DMS114 treated with DMSO at 0.1 percent for 48 hours (cell line): ENCODE measurements around the gene CDH12.
"Not testable (repeated sequence)": the region's sequence is repeated elsewhere in the genome, so short reads cannot be mapped to it uniquely, and the experiment has no call there.

Experiments
- DNase-seq: peaks from one replicate; lab custom pipeline; 2025; ENCODE audit not compliant: unreplicated experiment; lab: John Stamatoyannopoulos, UW

The CDH12 gene

GRCh38 chr5:22774214-22774613 lies 78.9 kb downstream of the CDH12 start:
- not testable (repeated sequence) for DNase-seq

GRCh38 chr5:22764736-22765135 lies 88.4 kb downstream of the CDH12 start:
- no peak for DNase-seq

GRCh38 chr5:22757776-22758175 lies 95.4 kb downstream of the CDH12 start:
- no peak for DNase-seq

- DNase-seq = no peak
These were observed 99.0 kb downstream of the CDH12 start for GRCh38 chr5:22754155-22754554.

GRCh38 chr5:22751536-22751935 lies 101.6 kb downstream of the CDH12 start:
- DNase-seq = no peak

- DNase-seq = no peak
These were observed 116.6 kb downstream of the CDH12 start for GRCh38 chr5:22736443-22737003.

GRCh38 chr5:22734907-22735306 lies 118.2 kb downstream of the CDH12 start:
- no peak for DNase-seq

- DNase-seq = no peak
These were observed 124.5 kb downstream of the CDH12 start for GRCh38 chr5:22728610-22729009.

GRCh38 chr5:22722491-22722890 lies 130.7 kb downstream of the CDH12 start:
- DNase-seq = no peak

- no peak for DNase-seq
These were observed 131.1 kb downstream of the CDH12 start for GRCh38 chr5:22722056-22722455.

- no peak for DNase-seq
These were observed 133.3 kb downstream of the CDH12 start for GRCh38 chr5:22719842-22720241.

GRCh38 chr5:22710660-22711059 lies 142.5 kb downstream of the CDH12 start:
- DNase-seq = no peak

- no peak for DNase-seq
These were observed 143.4 kb downstream of the CDH12 start for GRCh38 chr5:22709743-22710142.

- no peak for DNase-seq
These were observed 144.3 kb downstream of the CDH12 start for GRCh38 chr5:22708770-22709328.

GRCh38 chr5:22706901-22707300 lies 146.2 kb downstream of the CDH12 start:
- no peak for DNase-seq

- DNase-seq = no peak
These were observed 153.8 kb downstream of the CDH12 start for GRCh38 chr5:22699319-22699718.

GRCh38 chr5:22693121-22693520 lies 160.0 kb downstream of the CDH12 start:
- DNase-seq = no peak

GRCh38 chr5:22683050-22683449 lies 170.1 kb downstream of the CDH12 start:
- no peak for DNase-seq

GRCh38 chr5:22678886-22679285 lies 174.3 kb downstream of the CDH12 start:
- DNase-seq = no peak

GRCh38 chr5:22673131-22673530 lies 180.0 kb downstream of the CDH12 start:
- DNase-seq = no peak

- no peak for DNase-seq
These were observed 183.8 kb downstream of the CDH12 start for GRCh38 chr5:22669345-22669744.

GRCh38 chr5:22665801-22666200 lies 187.3 kb downstream of the CDH12 start:
- DNase-seq = no peak

GRCh38 chr5:22663134-22663533 lies 190.0 kb downstream of the CDH12 start:
- DNase-seq = no peak
